ENCODE results near the gene C10orf90.

GRCh38 chr10:126384269-126384873 lies 286.1 kb downstream of the C10orf90 start:
- TF ChIP-seq POLR2AphosphoS5 (IDR thresholded peaks at IDR 0.05) (no peak), CTCF (IDR thresholded peaks at IDR 0.05) (no peak), POLR2A (IDR thresholded peaks at IDR 0.05) (no peak)

Measured in breast epithelium (tissue), 3 donors.